ENCODE data around the gene SLITRK2.

Gene SLITRK2

GRCh38 chrX:145853181-145853580 lies 35.6 kb downstream of the SLITRK2 start:
- FAIRE-seq: no peak
- no peak for DNase-seq (ENCODE audit: extremely low spot score, insufficient read length, low read depth)

GRCh38 chrX:145856181-145856580 lies 38.6 kb downstream of the SLITRK2 start:
- FAIRE-seq: no peak
- no peak for DNase-seq (ENCODE audit: extremely low spot score, insufficient read length, low read depth)

DNA sequence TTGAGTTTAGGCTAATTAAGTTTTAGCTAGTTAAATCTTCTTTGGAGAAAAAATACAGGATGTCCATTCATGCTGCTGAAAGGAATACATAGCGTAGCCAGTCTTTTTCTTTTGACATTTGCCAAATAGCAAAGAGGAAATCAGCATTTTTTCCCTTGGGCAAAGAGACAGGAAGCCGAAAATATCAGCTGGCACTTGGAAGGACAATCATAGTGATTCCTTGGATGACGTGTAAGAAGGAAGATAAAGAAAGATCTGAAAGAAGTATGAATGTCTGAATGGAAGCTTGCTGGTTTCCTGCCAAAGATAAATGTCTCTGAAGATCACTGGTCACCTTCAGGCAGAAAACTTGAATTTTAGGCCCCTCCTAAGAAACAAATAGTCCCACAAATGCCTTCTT lies 44.2 kb downstream of the SLITRK2 start:
- FAIRE-seq: no peak
- DNase-seq (ENCODE audit: extremely low spot score, insufficient read length, low read depth): no peak

DNA sequence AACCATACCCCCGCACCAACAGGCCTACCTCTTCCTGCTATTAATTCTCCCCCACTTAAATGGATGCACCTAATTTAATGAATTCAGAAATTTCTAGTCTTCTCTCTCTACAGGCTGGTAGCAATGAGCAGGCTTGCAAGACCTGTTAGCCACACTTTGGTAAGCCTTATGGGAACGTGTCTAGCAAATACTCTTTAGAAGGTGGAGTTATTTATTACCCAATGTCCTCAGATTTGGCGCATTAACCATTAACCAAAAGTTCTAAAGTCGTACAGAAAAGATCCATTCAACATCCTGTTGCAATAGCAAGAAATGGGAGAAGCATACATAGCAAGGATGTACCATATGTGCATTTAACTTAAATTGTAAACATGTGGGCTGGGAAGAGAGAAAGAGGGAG lies 47.5 kb downstream of the SLITRK2 start:
- FAIRE-seq (no peak), DNase-seq (ENCODE audit: extremely low spot score, insufficient read length, low read depth) (no peak)
